C4-2B (cell line): ENCODE measurements around the gene WDR59.

Source experiments
- CTCF ChIP-seq: fragments of 450-650 bp; conservative IDR thresholded peaks from 2 replicates; pipeline ENCODE4 v1.5.1; 2017; ENCODE audit warnings: mild to moderate bottlenecking
- ZFX ChIP-seq: fragments of 450-650 bp; IDR thresholded peaks from 2 replicates; pipeline ENCODE4 v1.6.1; 2017

- no peak for TF ChIP-seq CTCF
- TF ChIP-seq ZFX, result no peak
These were observed 44.9 kb upstream of the WDR59 start for GRCh38 chr16:75029854-75030253.
